Measurements from ENCODE around the gene MMP11.

Gene MMP11

GRCh38 chr22:23779731-23780130, 7.1 kb downstream of the MMP11 start:
- H3K36me3 ChIP-seq (ENCODE audit: control insufficient read depth in 1 of 2, insufficient read depth in 2 of 2, low read length in 2 of 2) = no peaks in the 10 kb centered on the region
- H3K4me3 ChIP-seq (ENCODE audit: low read depth in 1 of 2, low read length in 2 of 2) = no peak overlapping the region
- no peaks in the 10 kb centered on the region for H3K27me3 ChIP-seq (ENCODE audit: control insufficient read depth in 1 of 2, insufficient read depth in 2 of 2, low read length in 2 of 2)
- peaks cover 6 to 11% of the 10 kb centered on the region in 2 donors for H3K4me1 ChIP-seq (ENCODE audit: control insufficient read depth in 1 of 2, insufficient read depth in 2 of 2, low read length in 2 of 2)
- no peaks in the 10 kb centered on the region for H3K9me3 ChIP-seq (ENCODE audit: control insufficient read depth in 1 of 2, low read length in 2 of 2)
- no peak overlapping the region for H3K27ac ChIP-seq (ENCODE audit: low read depth, low read length)
- H3K9ac ChIP-seq (ENCODE audit: low read depth in 1 of 2, low read length in 2 of 2) = no peak overlapping the region

- Histone ChIP-seq H3K9me3 (ENCODE audit: control insufficient read depth in 1 of 2, low read length in 2 of 2) (no peaks in the 10 kb centered on the region), H3K36me3 (ENCODE audit: control insufficient read depth in 1 of 2, insufficient read depth in 2 of 2, low read length in 2 of 2) (no peaks in the 10 kb centered on the region), H3K27me3 (ENCODE audit: control insufficient read depth in 1 of 2, insufficient read depth in 2 of 2, low read length in 2 of 2) (no peaks in the 10 kb centered on the region), H3K27ac (ENCODE audit: low read depth, low read length) (no peak overlapping the region), H3K4me3 (ENCODE audit: low read depth in 1 of 2, low read length in 2 of 2) (no peak overlapping the region), H3K4me1 (ENCODE audit: control insufficient read depth in 1 of 2, insufficient read depth in 2 of 2, low read length in 2 of 2) (peaks cover 6 to 11% of the 10 kb centered on the region in 2 donors), H3K9ac (ENCODE audit: low read depth in 1 of 2, low read length in 2 of 2) (no peak overlapping the region)
These were observed 7.6 kb downstream of the MMP11 start for GRCh38 chr22:23780146-23780748.

GRCh38 chr22:23781065-23781464, 8.4 kb downstream of the MMP11 start:
- Histone ChIP-seq H3K9me3 (ENCODE audit: control insufficient read depth in 1 of 2, low read length in 2 of 2) (no peaks in the 10 kb centered on the region), H3K27me3 (ENCODE audit: control insufficient read depth in 1 of 2, insufficient read depth in 2 of 2, low read length in 2 of 2) (no peaks in the 10 kb centered on the region), H3K4me3 (ENCODE audit: low read depth in 1 of 2, low read length in 2 of 2) (no peak overlapping the region), H3K9ac (ENCODE audit: low read depth in 1 of 2, low read length in 2 of 2) (no peak overlapping the region), H3K4me1 (ENCODE audit: control insufficient read depth in 1 of 2, insufficient read depth in 2 of 2, low read length in 2 of 2) (peaks cover 6 to 12% of the 10 kb centered on the region in 2 donors), H3K27ac (ENCODE audit: low read depth, low read length) (no peak overlapping the region), H3K36me3 (ENCODE audit: control insufficient read depth in 1 of 2, insufficient read depth in 2 of 2, low read length in 2 of 2) (no peaks in the 10 kb centered on the region)

GRCh38 chr22:23781511-23782183, 9.0 kb downstream of the MMP11 start:
- Histone ChIP-seq H3K4me3 (ENCODE audit: low read depth in 1 of 2, low read length in 2 of 2) (no peak overlapping the region), H3K9me3 (ENCODE audit: control insufficient read depth in 1 of 2, low read length in 2 of 2) (no peaks in the 10 kb centered on the region), H3K27ac (ENCODE audit: low read depth, low read length) (no peak overlapping the region), H3K4me1 (ENCODE audit: control insufficient read depth in 1 of 2, insufficient read depth in 2 of 2, low read length in 2 of 2) (peaks cover 11 to 18% of the 10 kb centered on the region in 2 donors), H3K9ac (ENCODE audit: low read depth in 1 of 2, low read length in 2 of 2) (no peak overlapping the region), H3K36me3 (ENCODE audit: control insufficient read depth in 1 of 2, insufficient read depth in 2 of 2, low read length in 2 of 2) (no peaks in the 10 kb centered on the region), H3K27me3 (ENCODE audit: control insufficient read depth in 1 of 2, insufficient read depth in 2 of 2, low read length in 2 of 2) (no peaks in the 10 kb centered on the region)

- Histone ChIP-seq H3K9ac (ENCODE audit: low read depth in 1 of 2, low read length in 2 of 2) (no peak overlapping the region), H3K4me1 (ENCODE audit: control insufficient read depth in 1 of 2, insufficient read depth in 2 of 2, low read length in 2 of 2) (peaks cover 11 to 18% of the 10 kb centered on the region in 2 donors), H3K27me3 (ENCODE audit: control insufficient read depth in 1 of 2, insufficient read depth in 2 of 2, low read length in 2 of 2) (no peaks in the 10 kb centered on the region), H3K9me3 (ENCODE audit: control insufficient read depth in 1 of 2, low read length in 2 of 2) (no peaks in the 10 kb centered on the region), H3K4me3 (ENCODE audit: low read depth in 1 of 2, low read length in 2 of 2) (no peak overlapping the region), H3K36me3 (ENCODE audit: control insufficient read depth in 1 of 2, insufficient read depth in 2 of 2, low read length in 2 of 2) (no peaks in the 10 kb centered on the region), H3K27ac (ENCODE audit: low read depth, low read length) (no peak overlapping the region)
These were observed 9.6 kb downstream of the MMP11 start for GRCh38 chr22:23782252-23782651.

- Histone ChIP-seq H3K36me3 (ENCODE audit: control insufficient read depth in 1 of 2, insufficient read depth in 2 of 2, low read length in 2 of 2) (no peaks in the 10 kb centered on the region), H3K4me1 (ENCODE audit: control insufficient read depth in 1 of 2, insufficient read depth in 2 of 2, low read length in 2 of 2) (peaks cover 13 to 20% of the 10 kb centered on the region in 2 donors), H3K27me3 (ENCODE audit: control insufficient read depth in 1 of 2, insufficient read depth in 2 of 2, low read length in 2 of 2) (no peaks in the 10 kb centered on the region), H3K9ac (ENCODE audit: low read depth in 1 of 2, low read length in 2 of 2) (no peak overlapping the region), H3K4me3 (ENCODE audit: low read depth in 1 of 2, low read length in 2 of 2) (no peak overlapping the region), H3K9me3 (ENCODE audit: control insufficient read depth in 1 of 2, low read length in 2 of 2) (no peaks in the 10 kb centered on the region), H3K27ac (ENCODE audit: low read depth, low read length) (no peak overlapping the region)
These were observed 10.1 kb downstream of the MMP11 start for GRCh38 chr22:23782703-23783102.

- Histone ChIP-seq H3K9ac (ENCODE audit: low read depth in 1 of 2, low read length in 2 of 2) (no peak overlapping the region), H3K27ac (ENCODE audit: low read depth, low read length) (no peak overlapping the region), H3K4me3 (ENCODE audit: low read depth in 1 of 2, low read length in 2 of 2) (no peak overlapping the region), H3K4me1 (ENCODE audit: control insufficient read depth in 1 of 2, insufficient read depth in 2 of 2, low read length in 2 of 2) (peaks cover 21 to 26% of the 10 kb centered on the region in 2 donors), H3K36me3 (ENCODE audit: control insufficient read depth in 1 of 2, insufficient read depth in 2 of 2, low read length in 2 of 2) (no peaks in the 10 kb centered on the region), H3K9me3 (ENCODE audit: control insufficient read depth in 1 of 2, low read length in 2 of 2) (no peaks in the 10 kb centered on the region), H3K27me3 (ENCODE audit: control insufficient read depth in 1 of 2, insufficient read depth in 2 of 2, low read length in 2 of 2) (no peaks in the 10 kb centered on the region)
These were observed 10.9 kb downstream of the MMP11 start for GRCh38 chr22:23783265-23784150.

GRCh38 chr22:23784215-23784732, 11.6 kb downstream of the MMP11 start:
- peaks cover 26 to 29% of the 10 kb centered on the region in 2 donors for H3K4me1 ChIP-seq (ENCODE audit: control insufficient read depth in 1 of 2, insufficient read depth in 2 of 2, low read length in 2 of 2)
- H3K27ac ChIP-seq (ENCODE audit: low read depth, low read length) = no peak overlapping the region
- no peak overlapping the region for H3K4me3 ChIP-seq (ENCODE audit: low read depth in 1 of 2, low read length in 2 of 2)
- H3K27me3 ChIP-seq (ENCODE audit: control insufficient read depth in 1 of 2, insufficient read depth in 2 of 2, low read length in 2 of 2) = no peaks in the 10 kb centered on the region
- no peak overlapping the region for H3K9ac ChIP-seq (ENCODE audit: low read depth in 1 of 2, low read length in 2 of 2)
- H3K36me3 ChIP-seq (ENCODE audit: control insufficient read depth in 1 of 2, insufficient read depth in 2 of 2, low read length in 2 of 2) = no peaks in the 10 kb centered on the region
- no peaks in the 10 kb centered on the region for H3K9me3 ChIP-seq (ENCODE audit: control insufficient read depth in 1 of 2, low read length in 2 of 2)

- no peaks in the 10 kb centered on the region for H3K9me3 ChIP-seq (ENCODE audit: control insufficient read depth in 1 of 2, low read length in 2 of 2)
- H3K4me1 ChIP-seq (ENCODE audit: control insufficient read depth in 1 of 2, insufficient read depth in 2 of 2, low read length in 2 of 2) = peaks cover 29 to 33% of the 10 kb centered on the region in 2 donors
- peaks cover 0 to 9% of the 10 kb centered on the region in 2 donors for H3K36me3 ChIP-seq (ENCODE audit: control insufficient read depth in 1 of 2, insufficient read depth in 2 of 2, low read length in 2 of 2)
- peak overlapping the region; percentile 67 to 94 for H3K4me3 ChIP-seq (ENCODE audit: low read depth in 1 of 2, low read length in 2 of 2)
- H3K9ac ChIP-seq (ENCODE audit: low read depth in 1 of 2, low read length in 2 of 2) = peak overlapping the region; percentile 71 to 77
- no peaks in the 10 kb centered on the region for H3K27me3 ChIP-seq (ENCODE audit: control insufficient read depth in 1 of 2, insufficient read depth in 2 of 2, low read length in 2 of 2)
- H3K27ac ChIP-seq (ENCODE audit: low read depth, low read length) = peak overlapping the region; percentile 99
These were observed 13.6 kb downstream of the MMP11 start for GRCh38 chr22:23786261-23786710.

Measured in duodenal mucosa (tissue), 2 donors.